HepG2 (cell line): Measurements from ENCODE around the gene PTPRCAP. TPM values are rescaled to one million over a fixed set of nuclear protein-coding genes. Genes with fewer than 3 reads are reported as not detected.

ENCODE experiments used
- ADNP ChIP-seq: sonication (generic); formaldehyde crosslinking; IDR thresholded peaks from 2 replicates; pipeline ENCODE4 v1.4.0; 2020; ENCODE audit warnings: missing genetic modification reagents
- ATF1 ChIP-seq: IDR thresholded peaks from 2 replicates; pipeline ENCODE4 v1.6.1; 2016; ENCODE audit warnings: mild to moderate bottlenecking, control low read depth
- CBX5 ChIP-seq: sonication (generic); formaldehyde crosslinking; IDR thresholded peaks from 2 replicates; pipeline ENCODE4 v1.4.0; 2020; ENCODE audit warnings: missing genetic modification reagents, borderline replicate concordance
- CREB3 ChIP-seq: sonication (generic); formaldehyde crosslinking; IDR thresholded peaks from 2 replicates; pipeline ENCODE4 v1.5.0; 2020; ENCODE audit warnings: missing genetic modification reagents
- DNMT3B ChIP-seq: conservative IDR thresholded peaks from 2 replicates; pipeline ENCODE4 v1.6.1; 2016; ENCODE audit warnings: missing biosample characterization, control low read depth
- E2F2 ChIP-seq: sonication (generic); formaldehyde crosslinking; IDR thresholded peaks from 2 replicates; pipeline ENCODE4 v1.4.0; 2020; ENCODE audit warnings: missing genetic modification reagents, borderline replicate concordance
- EEA1 ChIP-seq: sonication (generic); formaldehyde crosslinking; IDR thresholded peaks from 2 replicates; pipeline ENCODE4 v1.5.1; 2020; ENCODE audit warnings: mild to moderate bottlenecking, missing genetic modification reagents, borderline replicate concordance
- MXD4 ChIP-seq: IDR thresholded peaks from 2 replicates; pipeline ENCODE4 v1.6.1; 2016; ENCODE audit warnings: mild to moderate bottlenecking, missing biosample characterization, missing genetic modification reagents
- REXO4 ChIP-seq: sonication (generic); formaldehyde crosslinking; IDR thresholded peaks from 2 replicates; pipeline ENCODE4 v1.8.0; 2022; ENCODE audit warnings: missing genetic modification reagents, mild to moderate bottlenecking, borderline replicate concordance
- THYN1 ChIP-seq: sonication (generic); formaldehyde crosslinking; IDR thresholded peaks from 2 replicates; pipeline ENCODE4 v1.8.1; 2023; ENCODE audit warnings: low read depth, mild to moderate bottlenecking, moderate library complexity, missing genetic modification reagents, borderline replicate concordance
- ZBTB14 ChIP-seq: sonication (generic); formaldehyde crosslinking; IDR thresholded peaks from 2 replicates; pipeline ENCODE4 v1.4.0; 2020; ENCODE audit warnings: missing genetic modification reagents
- ZBTB8A ChIP-seq: sonication (generic); formaldehyde crosslinking; IDR thresholded peaks from 2 replicates; pipeline ENCODE4 v1.4.0; 2020; ENCODE audit warnings: mild to moderate bottlenecking, low read depth, missing genetic modification reagents, borderline replicate concordance
- ZNF772 ChIP-seq: sonication (generic); formaldehyde crosslinking; IDR thresholded peaks from 2 replicates; pipeline ENCODE4 v1.5.0; 2020; ENCODE audit warnings: mild to moderate bottlenecking, missing genetic modification reagents
- ZNF850 ChIP-seq: sonication (generic); formaldehyde crosslinking; conservative IDR thresholded peaks from 2 replicates; pipeline ENCODE4 v1.9.0; 2021; ENCODE audit warnings: mild to moderate bottlenecking, missing genetic modification reagents
- polyA plus RNA-seq, 8 experiments: library from polyadenylated mRNA; depleted of rRNA in 3 of 8; stranded (reverse) in 7 of 8; unstranded in 1 of 8; fragments of >200 nt; fragmentation: Illumina TruSeq in 4 of 8; extraction: Trizol in 4 of 8; gene quantifications; 2 replicates each; pipeline versions ENCODE4 v1.2.1 to v1.2.3, GENCODE V29; 2011 to 2016; ENCODE audit warnings: low read depth in 4 of 8, missing spikeins in 1 of 8, mixed read lengths in 1 of 8; ENCODE audit not compliant: insufficient read depth in 1 of 8
- total RNA-seq, 5 experiments: library from RNA; depleted of rRNA; stranded (reverse); fragments of >200 nt; fragmentation: Illumina TruSeq; extraction: Trizol; gene quantifications; 2 replicates each; pipeline ENCODE4 v1.2.3, GENCODE V29; 2016; ENCODE audit warnings: low read depth in 1 of 5
- TF ChIP-seq, protein P1 (sequence below): sonication (generic); formaldehyde crosslinking; IDR thresholded peaks from 2 replicates; pipeline ENCODE4 v1.5.0; 2020; ENCODE audit warnings: mild to moderate bottlenecking, missing genetic modification reagents, borderline replicate concordance
- TF ChIP-seq, protein P2 (sequence below): sonication (generic); formaldehyde crosslinking; IDR thresholded peaks from 2 replicates; pipeline ENCODE4 v1.4.0; 2020; ENCODE audit warnings: mild to moderate bottlenecking, missing genetic modification reagents
- TF ChIP-seq, protein P3 (sequence below): sonication (generic); formaldehyde crosslinking; IDR thresholded peaks from 2 replicates; pipeline ENCODE4 v1.4.0; 2020; ENCODE audit warnings: missing genetic modification reagents
- TF ChIP-seq, protein P4 (sequence below): IDR thresholded peaks from 2 replicates; pipeline ENCODE4 v1.6.1; 2016

The PTPRCAP gene
- total and polyA plus RNA-seq, 2 of the 13 experiments (the other 11 are each of a cell fraction or from before 2014, with no cell fraction given) = 0.60 to 0.70 TPM

GRCh38 chr11:67464411-67465188, 27.1 kb upstream of the PTPRCAP start (continued):
- TF ChIP-seq ZBTB14 (CRISPR knock-in tag) (no peak), DNMT3B (CRISPR knock-in tag) (no peak), ZBTB8A (CRISPR knock-in tag) (no peak), ADNP (CRISPR knock-in tag) (no peak), REXO4 (no peak), ZNF850 (CRISPR knock-in tag) (no peak), ATF1 (CRISPR knock-in tag) (no peak), CBX5 (CRISPR knock-in tag) (0 out of 2 replicates have a peak, but pooled peaks have one; percentile 56), E2F2 (CRISPR knock-in tag) (no peak), MXD4 (no peak), CREB3 (CRISPR knock-in tag) (no peak), ZNF772 (CRISPR knock-in tag) (no peak), EEA1 (CRISPR knock-in tag) (peak; percentile 57; the same call in 1 of the 2 replicates), THYN1 (CRISPR knock-in tag) (no peak)
- TF ChIP-seq, protein P1, sequence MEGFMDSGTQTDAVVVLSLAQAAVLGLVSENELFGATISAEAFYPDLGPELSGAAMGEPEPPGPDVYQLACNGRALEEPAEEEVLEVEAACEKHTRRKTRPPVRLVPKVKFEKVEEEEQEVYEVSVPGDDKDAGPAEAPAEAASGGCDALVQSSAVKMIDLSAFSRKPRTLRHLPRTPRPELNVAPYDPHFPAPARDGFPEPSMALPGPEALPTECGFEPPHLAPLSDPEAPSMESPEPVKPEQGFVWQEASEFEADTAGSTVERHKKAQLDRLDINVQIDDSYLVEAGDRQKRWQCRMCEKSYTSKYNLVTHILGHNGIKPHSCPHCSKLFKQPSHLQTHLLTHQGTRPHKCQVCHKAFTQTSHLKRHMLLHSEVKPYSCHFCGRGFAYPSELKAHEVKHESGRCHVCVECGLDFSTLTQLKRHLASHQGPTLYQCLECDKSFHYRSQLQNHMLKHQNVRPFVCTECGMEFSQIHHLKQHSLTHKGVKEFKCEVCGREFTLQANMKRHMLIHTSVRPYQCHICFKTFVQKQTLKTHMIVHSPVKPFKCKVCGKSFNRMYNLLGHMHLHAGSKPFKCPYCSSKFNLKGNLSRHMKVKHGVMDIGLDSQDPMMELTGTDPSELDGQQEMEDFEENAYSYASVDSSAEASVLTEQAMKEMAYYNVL = peak; percentile 62; the same call in 1 of the 2 replicates
- TF ChIP-seq, protein P2, sequence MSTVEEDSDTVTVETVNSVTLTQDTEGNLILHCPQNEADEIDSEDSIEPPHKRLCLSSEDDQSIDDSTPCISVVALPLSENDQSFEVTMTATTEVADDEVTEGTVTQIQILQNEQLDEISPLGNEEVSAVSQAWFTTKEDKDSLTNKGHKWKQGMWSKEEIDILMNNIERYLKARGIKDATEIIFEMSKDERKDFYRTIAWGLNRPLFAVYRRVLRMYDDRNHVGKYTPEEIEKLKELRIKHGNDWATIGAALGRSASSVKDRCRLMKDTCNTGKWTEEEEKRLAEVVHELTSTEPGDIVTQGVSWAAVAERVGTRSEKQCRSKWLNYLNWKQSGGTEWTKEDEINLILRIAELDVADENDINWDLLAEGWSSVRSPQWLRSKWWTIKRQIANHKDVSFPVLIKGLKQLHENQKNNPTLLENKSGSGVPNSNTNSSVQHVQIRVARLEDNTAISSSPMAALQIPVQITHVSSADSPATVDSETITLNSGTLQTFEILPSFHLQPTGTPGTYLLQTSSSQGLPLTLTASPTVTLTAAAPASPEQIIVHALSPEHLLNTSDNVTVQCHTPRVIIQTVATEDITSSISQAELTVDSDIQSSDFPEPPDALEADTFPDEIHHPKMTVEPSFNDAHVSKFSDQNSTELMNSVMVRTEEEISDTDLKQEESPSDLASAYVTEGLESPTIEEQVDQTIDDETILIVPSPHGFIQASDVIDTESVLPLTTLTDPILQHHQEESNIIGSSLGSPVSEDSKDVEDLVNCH (CRISPR knock-in tag) = no peak
- TF ChIP-seq, protein P3, sequence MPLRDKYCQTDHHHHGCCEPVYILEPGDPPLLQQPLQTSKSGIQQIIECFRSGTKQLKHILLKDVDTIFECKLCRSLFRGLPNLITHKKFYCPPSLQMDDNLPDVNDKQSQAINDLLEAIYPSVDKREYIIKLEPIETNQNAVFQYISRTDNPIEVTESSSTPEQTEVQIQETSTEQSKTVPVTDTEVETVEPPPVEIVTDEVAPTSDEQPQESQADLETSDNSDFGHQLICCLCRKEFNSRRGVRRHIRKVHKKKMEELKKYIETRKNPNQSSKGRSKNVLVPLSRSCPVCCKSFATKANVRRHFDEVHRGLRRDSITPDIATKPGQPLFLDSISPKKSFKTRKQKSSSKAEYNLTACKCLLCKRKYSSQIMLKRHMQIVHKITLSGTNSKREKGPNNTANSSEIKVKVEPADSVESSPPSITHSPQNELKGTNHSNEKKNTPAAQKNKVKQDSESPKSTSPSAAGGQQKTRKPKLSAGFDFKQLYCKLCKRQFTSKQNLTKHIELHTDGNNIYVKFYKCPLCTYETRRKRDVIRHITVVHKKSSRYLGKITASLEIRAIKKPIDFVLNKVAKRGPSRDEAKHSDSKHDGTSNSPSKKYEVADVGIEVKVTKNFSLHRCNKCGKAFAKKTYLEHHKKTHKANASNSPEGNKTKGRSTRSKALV = peak; percentile 66; the same call in 1 of the 2 replicates
- TF ChIP-seq, protein P4, sequence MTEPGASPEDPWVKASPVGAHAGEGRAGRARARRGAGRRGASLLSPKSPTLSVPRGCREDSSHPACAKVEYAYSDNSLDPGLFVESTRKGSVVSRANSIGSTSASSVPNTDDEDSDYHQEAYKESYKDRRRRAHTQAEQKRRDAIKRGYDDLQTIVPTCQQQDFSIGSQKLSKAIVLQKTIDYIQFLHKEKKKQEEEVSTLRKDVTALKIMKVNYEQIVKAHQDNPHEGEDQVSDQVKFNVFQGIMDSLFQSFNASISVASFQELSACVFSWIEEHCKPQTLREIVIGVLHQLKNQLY (CRISPR knock-in tag) = no peak
